Embryonic facial prominence (tissue), 1 donor: ENCODE data around the gene TMEM236.
"Not testable (repeated sequence)": the region's sequence is repeated elsewhere in the genome, so short reads cannot be mapped to it uniquely, and the experiment has no call there.

Experiments
- DNase-seq: peaks from one replicate; pipeline ENCODE4 v3.0.0-alpha.2; 2016; ENCODE audit errors: extremely low spot score

TMEM236 gene

DNA sequence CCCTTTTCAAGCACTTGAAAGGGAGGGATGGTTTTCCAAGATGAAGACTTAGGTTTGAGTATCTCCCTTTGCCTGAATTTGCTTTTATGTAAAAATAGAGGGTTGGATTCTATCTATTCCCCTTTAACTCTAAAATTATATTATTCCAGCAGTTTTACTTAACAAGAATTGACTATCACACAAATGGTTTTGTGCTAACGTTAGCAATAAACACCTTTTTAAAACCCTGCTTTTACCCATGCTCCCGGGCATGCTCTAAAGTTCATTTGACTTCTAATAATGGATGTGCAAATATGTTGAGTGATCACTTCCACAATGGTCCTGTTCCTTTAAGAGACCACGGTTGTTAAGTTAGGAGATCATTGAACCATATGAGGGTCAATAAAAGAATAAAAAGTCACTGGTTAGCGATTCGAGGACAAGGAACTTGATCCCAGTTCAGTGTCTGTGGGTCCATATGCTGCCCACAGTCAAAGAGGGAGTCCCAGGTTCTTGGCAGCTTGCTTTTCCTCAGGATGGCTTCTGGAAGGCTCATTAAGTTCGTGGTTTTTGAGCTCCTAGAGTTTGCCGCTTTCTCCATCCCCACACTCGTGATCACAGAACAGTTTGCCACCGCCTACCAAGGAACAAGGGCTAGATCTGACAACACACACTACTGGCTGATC is at the start of gene TMEM236:
Gene TMEM236, plus strand, starts transcription at position 421 of the 665 bp plus-strand sequence. Its CDS starts 95 bp downstream, at position 516.
- no peak for DNase-seq

- DNase-seq: no peak
Measured at GRCh38 chr10:17703706-17704105, 48.3 kb upstream of the TMEM236 start.

GRCh38 chr10:17708821-17709220 is 43.2 kb upstream of the TMEM236 start:
- DNase-seq: no peak

DNA sequence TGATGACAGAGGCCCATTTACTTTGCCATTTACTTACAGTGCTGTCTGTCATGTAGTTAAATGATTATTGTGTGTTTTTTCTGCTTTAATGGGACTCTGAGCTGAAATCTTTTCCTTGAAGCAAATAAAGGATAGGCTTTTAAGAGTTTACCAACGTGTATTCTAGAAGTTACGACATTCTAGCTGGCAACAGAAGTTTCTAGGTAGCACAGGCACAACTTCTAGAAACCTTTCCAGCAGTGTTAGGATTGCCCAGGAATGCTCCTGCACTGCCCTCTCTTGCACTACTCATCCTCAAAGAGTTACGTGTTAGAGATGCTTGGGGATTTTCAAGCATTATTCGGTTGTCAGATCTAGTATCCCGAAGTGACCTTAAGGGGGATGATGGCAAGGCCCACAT is 42.5 kb upstream of the TMEM236 start:
- no peak for DNase-seq

DNA sequence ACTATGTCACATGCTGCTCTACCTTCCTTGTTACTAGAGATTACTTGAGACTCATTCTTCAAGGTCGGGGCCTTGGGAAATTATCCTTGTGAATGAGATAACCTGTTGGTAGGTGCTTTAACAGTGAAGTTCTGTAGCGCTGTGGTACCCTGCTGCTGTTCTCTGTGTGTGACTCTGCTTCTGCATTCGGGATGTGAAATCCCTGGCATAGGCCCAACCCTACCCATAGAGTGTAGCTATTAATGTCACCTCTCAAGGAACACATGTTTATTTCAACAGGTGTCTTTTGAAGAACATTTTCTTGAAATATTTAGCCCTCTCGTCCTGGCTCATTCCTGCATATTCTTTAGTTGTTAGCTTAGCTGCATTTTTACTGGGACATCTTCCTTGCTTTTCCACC is 41.8 kb upstream of the TMEM236 start:
- DNase-seq: no peak

- no peak for DNase-seq
Measured at GRCh38 chr10:17712053-17712452, 39.9 kb upstream of the TMEM236 start.

DNA sequence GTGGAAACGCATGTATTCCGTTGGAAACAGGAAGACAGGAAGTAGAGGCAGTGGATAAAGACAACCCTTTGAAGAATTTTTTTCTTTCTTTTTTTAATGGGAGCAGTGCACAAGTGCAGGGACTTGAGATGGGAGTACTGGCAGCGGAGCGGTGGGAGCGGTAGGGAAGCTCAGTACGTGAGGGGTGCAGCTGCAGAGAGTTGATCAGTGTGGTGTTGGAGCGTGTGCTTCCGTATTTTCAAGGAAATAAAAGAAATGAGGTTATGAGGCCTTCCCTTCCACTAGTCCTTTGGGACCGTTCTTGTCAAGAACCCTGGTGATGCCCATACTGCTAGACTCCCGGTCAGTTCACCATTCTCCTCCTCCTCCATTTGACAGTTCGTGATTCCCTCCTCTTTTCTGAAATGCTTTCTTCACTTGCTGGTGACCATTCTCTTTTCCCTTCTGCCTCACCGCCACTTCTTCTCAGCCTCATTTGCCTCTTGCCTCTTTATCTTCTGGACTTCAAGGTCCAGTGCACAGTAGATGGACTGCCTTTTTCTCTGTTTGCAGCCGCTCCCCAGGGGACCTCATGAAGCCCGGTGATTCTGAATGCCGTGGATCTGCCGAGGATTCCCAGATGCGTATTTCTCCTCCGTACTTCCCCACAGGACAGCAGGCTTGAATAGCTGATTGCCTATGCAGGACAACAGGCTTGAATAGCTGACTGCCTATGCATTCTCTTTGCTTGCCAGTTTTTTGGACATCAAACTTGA is 39.1 kb upstream of the TMEM236 start:
- DNase-seq: no peak

DNA sequence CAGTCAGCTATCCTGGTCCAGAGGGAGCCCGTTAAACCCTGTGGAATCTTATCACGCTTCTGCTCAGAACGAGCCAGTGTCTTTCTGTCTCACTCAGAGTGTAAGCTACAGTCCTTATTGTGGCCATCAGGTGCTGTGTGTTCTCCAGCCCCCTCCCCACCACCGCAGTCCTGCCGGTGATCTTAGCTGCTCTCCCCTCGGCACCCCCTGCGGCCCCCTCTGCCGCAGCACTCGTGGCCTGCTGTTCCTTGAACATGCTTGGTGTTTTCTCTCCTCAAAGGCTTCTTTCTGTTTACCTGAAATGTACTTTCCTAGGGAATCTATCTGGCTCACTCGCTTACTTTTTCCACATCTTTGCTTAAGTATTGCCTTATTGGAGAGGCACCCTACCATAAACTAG is 38.2 kb upstream of the TMEM236 start:
- DNase-seq: no peak

GRCh38 chr10:17716161-17716560 is 35.8 kb upstream of the TMEM236 start:
- no peak for DNase-seq

DNA sequence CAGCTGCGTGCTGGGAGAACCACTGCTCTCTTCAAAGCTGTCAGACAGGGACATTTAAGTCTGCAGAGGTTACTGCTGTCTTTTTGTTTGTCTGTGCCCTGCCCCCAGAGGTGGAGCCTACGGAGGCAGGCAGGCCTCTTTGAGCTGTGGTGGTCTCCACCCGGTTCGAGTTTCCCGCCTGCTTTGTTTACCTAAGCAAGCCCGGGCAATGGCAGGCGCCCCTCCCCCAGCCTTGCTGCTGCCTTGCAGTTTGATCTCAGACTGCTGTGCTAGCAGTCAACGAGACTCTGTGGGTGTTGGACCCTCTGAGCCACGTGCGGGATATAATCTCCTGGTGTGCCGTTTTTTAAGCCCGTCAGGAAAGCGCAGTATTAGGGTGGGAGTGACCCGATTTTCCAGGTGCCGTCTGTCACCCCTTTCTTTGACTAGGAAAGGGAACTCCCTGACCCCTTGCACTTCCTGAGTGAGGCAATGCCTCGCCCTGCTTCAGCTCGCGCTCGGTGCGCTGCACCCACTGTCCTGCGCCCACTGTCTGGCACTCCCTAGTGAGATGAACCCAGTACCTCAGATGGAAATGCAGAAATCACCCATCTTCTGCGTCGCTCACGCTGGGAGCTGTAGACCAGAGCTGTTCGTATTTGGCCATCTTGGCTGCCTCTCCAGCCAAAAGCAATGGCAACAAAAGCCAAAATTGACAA is 29.5 kb upstream of the TMEM236 start:
- DNase-seq: not testable (repeated sequence)

DNA sequence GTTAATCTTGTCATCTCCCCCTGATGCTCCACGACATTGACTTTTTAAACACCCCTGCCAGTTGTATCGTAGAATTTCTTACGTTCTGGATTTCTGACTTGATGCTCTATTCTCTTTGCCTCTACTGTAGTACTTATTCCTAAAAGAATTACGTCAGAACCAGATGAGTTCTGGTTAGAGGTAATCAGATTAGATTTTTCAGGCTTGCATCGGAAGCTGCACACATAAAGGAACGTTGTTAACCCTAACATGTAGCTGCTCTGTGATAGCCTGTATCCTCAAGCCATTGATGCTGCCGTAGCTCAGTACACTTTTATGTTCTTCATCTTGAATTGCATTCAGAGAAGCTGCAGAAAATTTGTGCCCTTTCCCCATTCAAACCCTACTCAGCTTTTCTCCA is 26.3 kb upstream of the TMEM236 start:
- DNase-seq: no peak

- no peak for DNase-seq
Measured at GRCh38 chr10:17729630-17730029, 22.4 kb upstream of the TMEM236 start.

DNA sequence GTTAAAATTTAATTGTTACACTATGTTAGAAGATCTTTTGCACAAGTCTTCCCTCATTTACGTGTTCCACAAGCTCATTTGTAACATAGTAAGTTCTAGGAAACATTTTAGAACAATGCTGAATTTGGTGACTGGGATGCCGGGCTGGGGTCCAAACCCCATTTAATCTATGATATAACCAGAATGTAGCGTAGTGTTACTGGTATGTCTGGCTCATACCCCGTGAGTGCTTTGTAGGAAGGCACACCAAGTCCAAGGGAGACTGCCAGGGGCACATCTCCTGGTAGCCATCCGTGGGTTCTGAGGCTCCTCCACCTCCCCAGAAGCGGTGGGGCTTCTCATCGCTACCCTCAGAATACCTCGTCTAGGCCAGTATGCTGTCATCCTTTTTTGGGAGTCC is 21.3 kb upstream of the TMEM236 start:
- no peak for DNase-seq

DNA sequence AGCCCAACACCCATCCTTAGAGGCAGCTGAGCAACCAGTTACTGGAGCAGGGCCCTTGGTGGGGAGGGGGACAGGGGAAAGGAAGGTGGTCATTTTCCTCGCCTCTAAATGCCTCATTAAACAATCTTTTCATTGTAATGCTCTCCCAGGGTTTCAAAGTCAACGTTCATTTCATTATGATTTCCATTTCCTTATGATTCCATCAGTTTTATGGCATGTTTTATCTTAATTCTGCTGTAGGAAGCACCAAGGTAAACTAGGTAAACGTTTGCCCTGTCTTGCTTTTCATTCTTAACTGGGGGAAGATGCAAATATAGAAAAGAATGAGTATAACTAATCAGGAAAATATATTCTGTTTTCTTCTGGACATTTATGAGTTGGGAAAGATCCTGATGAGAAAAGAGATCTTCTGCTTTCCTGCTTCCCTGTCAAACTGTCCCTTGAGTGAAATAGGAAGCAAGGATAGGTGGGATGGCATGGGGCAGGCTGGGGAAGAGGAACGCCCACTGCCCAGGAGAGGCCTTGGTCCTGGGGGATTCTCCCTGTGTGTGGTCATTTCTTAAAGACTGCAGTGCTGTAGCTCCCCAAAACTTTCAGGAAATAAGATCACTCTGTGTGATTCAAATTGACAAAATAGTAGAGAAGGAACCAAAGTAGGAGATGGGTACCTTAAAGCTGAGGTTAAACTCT is 20.5 kb upstream of the TMEM236 start:
- no peak for DNase-seq

GRCh38 chr10:17733620-17734019 is 18.4 kb upstream of the TMEM236 start:
- no peak for DNase-seq

DNA sequence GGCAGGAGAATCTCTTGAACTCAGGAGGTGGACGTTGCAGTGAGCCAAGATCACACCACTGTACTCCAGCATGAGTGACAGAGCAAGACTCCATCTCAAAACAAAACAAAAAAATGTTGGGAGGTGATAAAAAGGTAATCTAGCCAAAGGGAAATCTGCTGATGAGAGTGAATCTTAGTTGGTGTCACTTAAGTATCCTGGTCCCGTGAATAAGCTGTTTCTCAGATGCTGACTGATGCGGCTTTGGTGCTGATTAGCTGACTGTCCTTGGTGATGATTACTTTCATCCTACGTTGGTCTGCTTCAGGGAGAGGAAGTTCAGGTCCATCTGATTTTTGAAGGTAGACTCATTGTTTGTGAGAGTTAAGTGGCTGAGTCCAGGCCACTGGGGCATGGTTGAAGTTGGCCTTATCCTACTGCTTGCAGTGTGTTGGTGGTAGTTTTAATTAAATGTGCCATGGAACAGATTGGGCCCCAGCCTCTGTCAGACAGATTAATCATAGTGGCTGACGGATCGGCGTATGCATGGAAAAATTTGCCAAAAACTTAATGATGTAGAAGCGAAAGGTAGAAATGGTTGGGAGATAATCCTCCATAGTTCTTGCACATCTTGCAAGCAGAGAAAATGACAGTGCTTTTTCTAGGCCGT is 17.4 kb upstream of the TMEM236 start:
- no peak for DNase-seq

- no peak for DNase-seq
Measured at GRCh38 chr10:17735166-17735941, 16.6 kb upstream of the TMEM236 start.

- no peak for DNase-seq
Measured at GRCh38 chr10:17736223-17736622, 15.8 kb upstream of the TMEM236 start.

- DNase-seq: no peak
Measured at GRCh38 chr10:17737027-17737965, 14.7 kb upstream of the TMEM236 start.

GRCh38 chr10:17740668-17741067 is 11.3 kb upstream of the TMEM236 start:
- DNase-seq: no peak
